ENCODE results near the gene FAM221B. TPM values are rescaled to one million over a fixed set of nuclear protein-coding genes. Genes with fewer than 3 reads are reported as not detected.
A peak's percentile ranks its signal among the peaks of the same experiment; 100 is the strongest.

FAM221B gene
- total RNA-seq, 6 experiments from 2014 or later, result not detected

DNA sequence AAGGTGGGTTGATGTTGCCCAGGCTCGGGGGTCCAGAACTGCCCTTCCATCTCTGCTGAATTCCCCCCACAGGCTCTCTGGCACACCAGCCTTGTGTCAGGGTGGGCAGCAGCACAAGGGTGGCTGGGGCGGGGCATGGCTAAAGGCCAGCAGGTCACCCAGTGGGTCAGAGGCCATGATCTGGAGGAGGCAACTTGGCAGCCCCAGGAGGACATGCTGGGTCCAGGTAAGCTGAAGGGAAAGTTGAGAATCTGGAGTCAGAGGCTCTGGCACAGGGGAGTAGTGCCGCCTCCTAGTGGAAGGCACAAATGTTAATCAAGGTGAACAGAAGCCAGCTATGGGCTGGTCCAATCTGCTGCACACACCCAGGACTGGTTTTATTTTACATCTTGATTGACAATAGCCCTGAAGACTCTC, 6.7 kb upstream of the FAM221B start:
- WGBS (ENCODE audit: insufficient coverage, low coverage, low lambda C conversion rate, missing lambda C conversion rate), result 100% methylated on average over 1 of the region's 3 CpGs
- no peak overlapping the region for H3K4me3 ChIP-seq
- peak in 2 of 4 donors; percentile 10 to 15 for ATAC-seq
- no peak for TF ChIP-seq CTCF (IDR thresholded peaks at IDR 0.05)
- intact Hi-C loops (cut with DNase I), result no loop called here
- H3K9me3 ChIP-seq, result no peaks in the 10 kb centered on the region
- H3K4me1 ChIP-seq, result peaks cover 0 to 33% (median 15%) of the 10 kb centered on the region in 4 donors
- H3K27ac ChIP-seq, result peak overlapping the region in 2 of 3 donors; percentile 61 to 76
- DNase-seq, result peak in 1 of 3 donors; percentile 60
- H3K36me3 ChIP-seq, result no peaks in the 10 kb centered on the region
- no peaks in the 10 kb centered on the region for H3K27me3 ChIP-seq

DNA sequence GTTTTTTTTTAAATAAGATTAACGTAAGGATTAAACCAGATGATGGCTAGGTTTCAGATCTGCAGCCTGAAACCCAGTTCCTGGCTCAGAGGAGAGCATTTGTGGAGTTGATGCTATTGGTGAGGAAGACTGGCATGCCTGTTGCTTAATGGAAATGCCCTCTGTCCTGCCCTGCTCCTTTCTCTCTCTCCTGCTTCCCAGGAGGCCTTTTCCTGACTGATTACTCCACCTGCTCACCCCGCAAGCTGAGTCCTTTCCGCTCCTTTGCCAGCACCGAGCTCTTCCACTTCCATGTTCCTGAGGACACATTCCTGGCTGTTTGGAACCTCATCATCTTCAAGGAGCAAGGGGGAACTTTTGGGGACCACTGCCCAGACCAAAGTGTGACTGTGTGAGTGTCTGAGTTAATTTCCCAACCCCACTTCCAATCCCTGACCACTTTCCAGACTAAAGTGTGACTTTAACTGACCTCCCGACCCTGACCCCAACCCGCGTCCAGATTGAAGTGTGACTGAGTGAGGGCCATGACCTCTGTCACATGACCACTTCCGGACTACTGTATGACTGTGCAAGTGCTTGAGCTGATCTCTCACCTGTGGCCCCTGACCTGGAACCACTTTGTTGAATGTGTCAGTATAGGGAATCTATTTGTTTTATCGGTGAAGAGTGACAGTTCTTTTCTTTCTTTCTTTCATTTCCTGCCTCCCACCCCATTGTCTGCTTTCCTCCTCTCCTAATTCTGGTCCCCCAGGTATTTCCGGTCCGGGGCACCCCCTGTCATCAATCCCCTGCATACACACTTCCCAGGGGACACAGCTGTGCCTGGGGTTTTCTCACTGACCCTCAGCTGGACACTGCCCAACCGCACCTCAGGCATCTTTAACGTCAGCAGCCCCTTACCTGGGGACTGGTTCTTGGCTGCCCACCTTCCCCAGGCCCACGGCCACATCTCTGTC, 6.0 kb upstream of the FAM221B start:
- peak overlapping the region in 2 of 3 donors; percentile 61 to 76 for H3K27ac ChIP-seq
- no peaks in the 10 kb centered on the region for H3K36me3 ChIP-seq
- TF ChIP-seq POLR2A (IDR thresholded peaks at IDR 0.05) (peak; percentile 16), CTCF (IDR thresholded peaks at IDR 0.05) (no peak)
- ATAC-seq (peak; percentile 68 to 79 (median 74)), DNase-seq (peak; percentile 42 to 83 (median 71))
- peaks cover 0 to 38% (median 15%) of the 10 kb centered on the region in 4 donors for H3K4me1 ChIP-seq
- 45% methylated on average over 12 of the region's 14 CpGs for WGBS (ENCODE audit: insufficient coverage, low coverage, low lambda C conversion rate, missing lambda C conversion rate)
- no peaks in the 10 kb centered on the region for H3K27me3 ChIP-seq
- intact Hi-C loops (cut with DNase I), result no loop called here
- no peaks in the 10 kb centered on the region for H3K9me3 ChIP-seq
- H3K4me3 ChIP-seq, result no peak overlapping the region

DNA sequence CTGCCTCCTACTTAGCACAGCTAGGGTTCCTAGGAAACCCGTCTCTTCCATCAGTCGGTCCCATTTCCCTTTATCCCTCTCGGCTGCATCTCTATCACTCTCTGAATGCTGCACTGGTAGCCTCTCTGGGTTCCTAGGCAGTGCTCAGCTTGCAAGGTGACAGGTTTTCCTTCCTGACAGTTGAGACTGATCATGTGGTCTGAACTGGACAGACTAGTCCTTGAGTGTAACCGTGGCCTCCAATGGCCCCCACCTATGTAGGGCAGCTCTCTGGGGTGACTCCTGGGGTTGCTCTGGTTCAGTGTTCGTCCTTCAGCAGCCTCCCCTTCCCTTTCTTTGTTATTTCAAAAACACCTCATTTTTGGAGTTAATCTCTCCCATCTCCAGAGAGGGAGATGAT, 4.3 kb upstream of the FAM221B start:
- WGBS (ENCODE audit: insufficient coverage, low coverage, low lambda C conversion rate, missing lambda C conversion rate), result 85% methylated on average over 5 of the region's 5 CpGs
- ATAC-seq (no peak), DNase-seq (peak in 1 of 3 donors; percentile 12)
- Histone ChIP-seq H3K9me3 (no peaks in the 10 kb centered on the region), H3K27me3 (no peaks in the 10 kb centered on the region), H3K4me1 (peaks cover 0 to 41% (median 15%) of the 10 kb centered on the region in 4 donors), H3K27ac (no peak overlapping the region), H3K36me3 (no peaks in the 10 kb centered on the region), H3K4me3 (no peak overlapping the region)
- intact Hi-C loops (cut with DNase I), result no loop called here
- no peak for TF ChIP-seq CTCF (IDR thresholded peaks at IDR 0.05)
- no peak for TF ChIP-seq POLR2A (IDR thresholded peaks at IDR 0.05)

DNA sequence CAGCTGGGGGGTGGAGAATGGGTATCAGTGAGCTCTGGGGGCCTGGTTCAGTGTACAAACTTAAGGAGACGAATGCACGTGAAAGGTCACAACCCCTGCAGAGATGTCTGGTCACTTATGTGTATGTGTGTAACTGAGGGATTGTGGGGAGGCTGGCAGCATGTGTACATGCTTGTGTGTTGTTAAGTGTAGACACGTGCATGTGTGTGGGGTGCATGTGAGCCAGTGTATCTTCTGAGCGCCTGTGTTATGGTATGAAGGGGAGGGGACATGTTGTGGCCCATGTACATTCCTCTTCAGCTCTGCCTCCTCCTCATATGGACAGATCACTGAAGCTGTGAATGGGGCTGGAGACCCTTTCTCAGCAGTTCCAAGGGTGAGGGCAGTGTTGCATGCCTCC, 2.5 kb upstream of the FAM221B start:
- peaks cover 0 to 42% (median 14%) of the 10 kb centered on the region in 4 donors for H3K4me1 ChIP-seq
- 86% methylated on average over 2 of the region's 4 CpGs for WGBS (ENCODE audit: insufficient coverage, low coverage, low lambda C conversion rate, missing lambda C conversion rate)
- no peak for TF ChIP-seq CTCF (IDR thresholded peaks at IDR 0.05)
- no peak for TF ChIP-seq POLR2A (IDR thresholded peaks at IDR 0.05)
- DNase-seq (no peak), ATAC-seq (no peak)
- no peak overlapping the region for H3K4me3 ChIP-seq
- intact Hi-C loops (cut with DNase I), result no loop called here
- no peak overlapping the region for H3K27ac ChIP-seq
- H3K27me3 ChIP-seq, result no peaks in the 10 kb centered on the region
- H3K36me3 ChIP-seq, result no peaks in the 10 kb centered on the region
- H3K9me3 ChIP-seq, result no peaks in the 10 kb centered on the region
